ENCODE measurements around the gene PTPN14.
A peak's percentile ranks its signal among the peaks of the same experiment; 100 is the strongest.

PTPN14 gene

DNA sequence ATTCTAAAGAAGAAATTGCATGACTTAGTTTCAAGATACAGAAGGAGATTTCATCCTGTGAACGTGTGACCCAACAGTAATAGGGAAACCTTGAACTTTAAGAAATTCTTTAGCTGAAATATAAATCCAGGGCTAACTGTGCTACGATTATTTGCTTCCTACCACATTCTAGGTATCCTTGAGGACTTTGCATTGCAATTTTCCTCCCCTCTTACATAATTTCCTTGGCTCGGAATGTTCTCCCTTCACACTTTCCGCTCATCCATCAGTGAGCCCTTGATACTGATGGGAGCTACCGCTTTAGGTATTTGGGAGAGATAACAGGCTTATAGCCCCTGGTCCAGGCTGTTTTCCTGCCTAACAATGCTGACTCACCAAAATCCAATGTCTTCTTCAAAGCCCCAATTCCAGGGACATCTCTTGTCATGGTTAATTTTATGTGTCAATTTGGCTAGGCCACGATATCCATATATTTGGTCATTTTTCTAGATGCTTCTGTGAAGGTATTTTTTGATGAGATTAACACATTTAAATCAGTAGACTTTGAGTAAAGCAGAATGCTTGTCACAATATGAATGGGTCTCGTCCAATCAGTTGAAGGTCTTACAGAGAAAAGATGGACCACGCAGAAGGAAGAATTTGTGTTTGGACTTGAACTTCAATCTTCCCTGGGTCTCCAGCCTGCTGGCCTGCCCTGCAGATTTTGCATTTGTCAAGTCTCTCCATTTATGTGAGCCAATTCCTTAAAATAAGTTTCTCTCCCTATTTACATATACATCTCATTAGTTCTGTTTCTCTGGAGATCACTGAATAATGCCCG is 121.2 kb downstream of the PTPN14 start:
- no peak for DNase-seq (ENCODE audit: low read depth in 2 of 2)

DNA sequence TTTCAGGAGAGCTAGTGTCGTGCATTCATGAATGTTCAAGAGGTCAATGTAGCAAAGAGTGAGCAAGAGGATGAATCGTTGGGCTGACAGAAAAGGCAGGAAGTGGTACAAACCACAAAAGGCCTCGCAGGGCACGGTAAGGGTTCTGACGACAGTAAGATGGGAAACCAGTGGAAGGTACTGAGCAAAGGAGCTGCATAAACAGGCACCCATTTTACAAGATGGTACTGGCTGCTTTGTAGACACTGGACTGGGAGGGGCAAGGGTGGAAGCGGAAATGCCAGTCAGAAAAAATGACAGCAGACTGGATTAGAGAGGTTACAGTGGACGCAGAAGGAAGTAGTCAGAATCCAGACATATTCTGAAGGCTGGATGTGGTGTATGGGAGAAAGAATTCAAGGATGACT is 123.5 kb downstream of the PTPN14 start:
- DNase-seq (ENCODE audit: low read depth in 2 of 2) = peak; percentile 62 to 63

- no peak for DNase-seq (ENCODE audit: low read depth in 2 of 2)
Measured at GRCh38 chr1:214426426-214426812, 125.0 kb downstream of the PTPN14 start.

GRCh38 chr1:214425716-214426425 is 125.5 kb downstream of the PTPN14 start:
- no peak for DNase-seq (ENCODE audit: low read depth in 2 of 2)

DNA sequence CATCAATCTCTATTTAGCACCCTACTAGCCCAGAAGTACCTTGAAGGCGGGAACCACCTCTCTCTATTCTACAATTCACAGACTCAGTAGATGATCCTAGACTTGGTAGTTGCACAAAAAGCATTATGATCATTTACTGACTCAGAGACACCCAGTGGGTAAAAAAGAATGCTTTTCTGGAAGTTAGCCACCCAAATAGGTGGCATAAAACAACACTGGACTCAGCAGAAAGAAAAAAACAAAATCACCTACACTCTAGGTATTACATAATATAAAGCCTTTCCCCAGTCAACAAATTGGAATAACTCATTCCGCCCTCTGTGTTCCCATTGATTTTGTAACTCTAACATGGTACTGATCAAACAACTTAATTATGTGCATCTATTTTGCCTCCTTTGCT is 126.3 kb downstream of the PTPN14 start:
- no peak for DNase-seq (ENCODE audit: low read depth in 2 of 2)

- DNase-seq (ENCODE audit: low read depth in 2 of 2) = no peak
Measured at GRCh38 chr1:214423045-214423444, 128.4 kb downstream of the PTPN14 start.

- peak; percentile 69 to 70 for DNase-seq (ENCODE audit: low read depth in 2 of 2)
Measured at GRCh38 chr1:214422137-214422671, 129.2 kb downstream of the PTPN14 start.

GRCh38 chr1:214420833-214421232 is 130.6 kb downstream of the PTPN14 start:
- DNase-seq (ENCODE audit: low read depth in 2 of 2) = no peak

DNA sequence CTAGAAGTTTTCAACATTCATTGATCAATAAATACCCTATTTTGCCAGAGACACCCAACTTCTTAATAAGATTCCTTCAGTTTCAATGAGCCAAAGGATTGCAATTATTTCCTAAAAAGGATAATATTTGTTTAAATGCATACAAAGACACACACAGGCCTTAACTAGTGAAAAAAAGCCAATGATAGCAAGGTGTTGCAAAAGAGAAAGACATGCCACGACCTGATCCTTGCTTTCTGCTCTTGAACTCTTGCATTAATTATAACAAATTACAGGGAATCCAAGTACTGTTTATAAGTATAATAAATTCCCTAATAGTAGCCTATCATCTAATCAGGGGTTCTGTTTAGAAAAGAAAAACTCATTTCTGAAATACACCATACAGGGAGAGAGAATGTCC is 131.1 kb downstream of the PTPN14 start:
- no peak for DNase-seq (ENCODE audit: low read depth in 2 of 2)

DNA sequence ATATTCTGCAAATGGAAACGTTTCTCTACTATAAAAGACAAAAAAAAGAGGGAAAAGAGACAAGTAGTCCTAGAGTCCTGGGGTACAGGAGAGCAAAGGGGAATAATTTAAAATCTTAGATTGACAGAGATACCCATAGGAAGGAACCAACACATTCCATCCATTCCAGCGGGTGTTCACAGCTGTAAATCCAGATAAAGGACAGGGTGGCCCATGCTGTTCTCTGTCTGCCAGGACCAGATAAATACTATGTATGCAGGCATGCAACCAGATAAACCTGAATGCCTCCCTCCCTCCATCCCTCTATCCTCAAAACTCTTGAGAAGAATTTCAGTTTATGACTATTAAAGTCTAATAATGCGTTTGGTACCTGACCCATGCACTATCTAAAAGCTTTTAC is 131.8 kb downstream of the PTPN14 start:
- no peak for DNase-seq (ENCODE audit: low read depth in 2 of 2)

DNA sequence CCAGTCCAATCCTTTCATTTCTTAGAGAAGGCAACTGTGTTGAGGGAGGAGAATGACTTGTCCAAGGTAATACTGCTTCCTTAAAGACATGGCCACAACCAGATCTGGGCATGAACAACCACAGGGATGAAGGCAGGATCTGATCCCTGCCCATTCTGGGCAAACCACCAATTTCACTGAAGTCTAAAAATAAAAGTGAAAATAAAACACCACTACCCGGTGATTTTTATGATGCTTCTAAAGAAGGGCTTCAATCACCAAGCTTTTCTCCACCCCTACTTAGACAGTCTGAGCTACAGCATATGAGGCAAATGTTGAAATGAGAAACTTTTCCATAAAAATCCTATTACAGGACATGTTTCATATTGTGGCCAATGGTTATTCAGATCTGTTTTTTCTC is 133.0 kb downstream of the PTPN14 start:
- DNase-seq (ENCODE audit: low read depth in 2 of 2) = no peak

- no peak for DNase-seq (ENCODE audit: low read depth in 2 of 2)
Measured at GRCh38 chr1:214417545-214418210, 133.7 kb downstream of the PTPN14 start.

- no peak for DNase-seq (ENCODE audit: low read depth in 2 of 2)
Measured at GRCh38 chr1:214416858-214417257, 134.5 kb downstream of the PTPN14 start.

- DNase-seq (ENCODE audit: low read depth in 2 of 2) = peak in 1 of 2 experiments; percentile 46
Measured at GRCh38 chr1:214416417-214416816, 135.0 kb downstream of the PTPN14 start.

DNA sequence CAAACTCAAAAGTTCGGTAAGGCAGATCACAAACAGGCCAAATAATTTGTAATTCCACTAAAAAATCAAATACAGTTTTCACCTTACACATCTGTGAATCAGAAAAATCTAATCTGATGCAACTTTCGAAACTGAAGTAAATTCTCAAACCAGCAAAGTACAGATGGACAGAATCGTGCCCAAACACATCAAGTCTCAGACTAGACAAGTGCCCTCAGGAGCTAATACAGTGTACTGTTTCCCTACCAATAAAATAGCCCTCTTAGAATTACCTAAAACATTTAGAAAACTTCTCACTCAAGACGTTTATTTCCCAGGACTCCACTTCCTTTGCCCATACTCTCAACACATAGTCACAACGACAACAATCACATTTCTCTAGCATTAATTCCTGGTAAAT is 136.3 kb downstream of the PTPN14 start:
- DNase-seq (ENCODE audit: low read depth in 2 of 2) = no peak

GRCh38 chr1:214414691-214415090 is 136.7 kb downstream of the PTPN14 start:
- no peak for DNase-seq (ENCODE audit: low read depth in 2 of 2)

GRCh38 chr1:214413315-214413714 is 138.1 kb downstream of the PTPN14 start:
- DNase-seq (ENCODE audit: low read depth in 2 of 2) = no peak

DNA sequence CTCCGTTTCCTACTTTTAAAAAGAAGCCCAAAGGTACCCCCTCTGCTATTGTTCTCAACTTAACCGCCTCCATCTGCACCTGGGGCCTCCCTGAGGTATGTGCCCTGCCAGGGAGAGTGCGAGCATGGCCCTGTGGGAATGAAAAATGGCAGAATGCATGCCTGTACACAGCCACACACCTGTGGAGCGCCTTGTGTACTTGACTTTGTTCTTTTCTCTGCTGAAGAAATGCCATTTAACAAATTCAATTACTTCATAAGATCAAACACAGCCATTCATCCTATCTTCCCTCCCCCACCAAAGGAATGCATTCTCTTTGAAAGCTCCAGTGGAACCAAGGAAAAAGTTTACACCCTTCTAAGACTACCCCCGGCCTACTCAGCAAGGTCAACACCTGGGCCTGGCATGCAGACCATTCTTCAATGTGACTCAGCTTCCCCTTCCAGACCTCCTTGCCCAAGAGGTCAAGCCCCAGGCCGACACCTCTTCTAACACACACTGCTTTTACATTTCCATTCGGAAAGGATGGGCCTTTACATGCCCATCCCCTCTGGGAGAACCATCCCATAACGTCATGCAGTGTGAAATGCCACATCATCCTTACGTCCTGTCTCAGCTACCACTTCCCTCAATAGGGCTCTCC is 146.7 kb downstream of the PTPN14 start:
- no peak for DNase-seq (ENCODE audit: low read depth in 2 of 2)

DNA sequence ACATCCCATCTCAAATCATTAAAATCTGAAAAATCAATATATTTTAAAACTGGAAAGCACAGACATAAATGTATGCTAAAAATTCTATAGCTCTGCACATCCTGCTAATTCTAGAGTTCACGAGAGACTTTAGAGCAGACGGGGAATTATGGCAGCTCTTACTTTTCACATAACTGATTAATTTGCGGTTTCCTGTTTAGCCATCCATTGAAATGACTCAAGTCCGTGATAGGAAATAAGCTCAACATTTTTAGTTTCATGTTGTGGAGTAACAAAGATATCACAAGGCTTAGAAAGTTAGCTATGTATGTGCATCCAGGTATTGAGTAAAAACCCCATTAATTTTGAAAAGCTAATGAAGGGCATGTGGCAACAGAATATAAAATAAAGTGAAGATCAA is 147.2 kb downstream of the PTPN14 start:
- peak; percentile 72 for DNase-seq (ENCODE audit: low read depth in 2 of 2)

GRCh38 chr1:214403431-214403830 is 148.0 kb downstream of the PTPN14 start:
- DNase-seq (ENCODE audit: low read depth in 2 of 2) = no peak

DNA sequence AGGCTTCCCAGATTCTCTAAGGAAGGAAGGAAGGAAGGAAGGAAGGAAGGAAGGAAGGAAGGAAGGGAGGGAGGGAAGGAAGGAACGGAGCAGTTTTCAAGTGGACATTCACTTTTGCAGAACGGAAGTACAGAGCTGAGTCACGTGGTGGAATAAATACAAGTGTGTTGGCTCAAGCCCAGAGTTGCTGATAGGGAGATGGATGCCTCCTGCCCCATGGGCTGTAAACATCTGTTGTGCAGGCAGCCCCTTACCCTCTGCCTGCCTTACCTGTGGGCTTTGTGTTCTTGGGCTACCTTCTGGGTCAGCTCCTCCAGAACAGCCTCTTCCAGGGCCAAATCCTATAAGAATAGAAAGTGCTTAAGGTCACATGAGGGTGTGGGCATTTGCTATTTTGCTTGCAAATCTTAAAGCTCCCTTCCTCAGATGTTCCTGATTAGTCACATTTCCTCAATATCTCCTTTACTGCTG is 148.8 kb downstream of the PTPN14 start:
- no peak for DNase-seq (ENCODE audit: low read depth in 2 of 2)

DNA sequence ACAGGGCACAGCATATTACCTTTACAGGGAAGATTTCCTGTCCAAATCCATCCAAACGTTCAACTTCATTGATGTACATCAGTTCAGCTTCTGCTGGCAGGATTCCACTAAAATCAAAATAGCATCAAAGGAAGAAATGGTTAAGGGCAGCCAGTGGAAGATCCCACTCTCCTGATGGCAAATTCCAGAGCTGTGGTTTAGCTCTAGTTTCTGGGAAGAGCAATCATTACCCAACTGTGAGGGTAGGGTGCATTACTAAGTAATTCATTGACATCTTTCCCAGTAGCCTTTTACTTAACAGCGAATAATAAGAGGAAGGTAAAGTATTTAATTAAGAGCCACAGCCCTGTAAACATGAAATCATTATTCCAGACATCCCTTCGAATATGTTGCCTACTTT is 149.7 kb downstream of the PTPN14 start:
- no peak for DNase-seq (ENCODE audit: low read depth in 2 of 2)
